Inflammatory macrophage treated with lipopolysaccharide for 4 hours (primary cell): ENCODE results near the gene UBA5.

Experiments used
- DNase-seq: peaks from one replicate; pipeline ENCODE4 v3.0.0-alpha.2; 2020

Gene UBA5

GRCh38 chr3:132654721-132655120, 5.4 kb upstream of the UBA5 start:
- no peak for DNase-seq

- DNase-seq, result no peak
Measured at GRCh38 chr3:132655471-132655870, 4.7 kb upstream of the UBA5 start.

DNA sequence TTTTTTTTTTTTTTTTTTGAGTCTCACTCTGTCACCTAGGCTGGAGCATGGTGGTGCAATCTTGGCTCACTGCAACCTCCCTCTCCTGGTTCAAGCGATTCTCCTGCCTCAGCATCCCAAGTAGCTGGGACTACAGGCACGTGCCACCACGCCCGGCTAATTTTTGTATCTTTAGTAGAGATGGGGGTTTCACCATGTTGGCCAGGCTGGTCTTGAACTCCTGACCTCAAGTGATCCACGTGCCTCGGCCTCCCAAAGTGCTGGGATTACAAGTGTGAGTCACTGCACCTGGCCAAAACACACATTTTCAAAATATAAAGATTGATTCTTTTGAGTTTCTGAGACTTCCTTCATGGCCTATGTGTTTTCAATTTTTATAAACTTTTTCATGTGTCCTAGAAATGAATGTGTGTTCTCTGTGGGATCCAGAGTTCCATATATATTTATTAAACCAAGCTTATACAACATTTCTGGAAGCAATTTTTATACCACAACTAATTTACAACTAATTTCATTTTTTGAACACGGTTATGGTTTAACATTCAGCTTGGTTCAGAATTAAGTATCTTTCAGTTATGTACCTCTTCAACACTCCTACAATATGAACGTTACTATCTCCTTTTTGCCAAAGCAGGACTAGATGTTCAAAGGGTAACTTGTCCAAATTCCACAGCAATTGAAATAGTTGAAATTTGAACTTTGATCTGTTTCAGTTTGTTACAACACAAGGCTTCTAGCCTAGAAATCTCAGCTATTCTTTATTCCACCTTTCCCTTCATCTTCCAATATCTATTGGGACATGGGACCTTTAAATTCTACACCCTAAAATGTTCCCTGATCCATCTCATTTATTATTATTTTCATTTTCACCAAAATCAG, 2.0 kb upstream of the UBA5 start:
- no peak for DNase-seq

DNA sequence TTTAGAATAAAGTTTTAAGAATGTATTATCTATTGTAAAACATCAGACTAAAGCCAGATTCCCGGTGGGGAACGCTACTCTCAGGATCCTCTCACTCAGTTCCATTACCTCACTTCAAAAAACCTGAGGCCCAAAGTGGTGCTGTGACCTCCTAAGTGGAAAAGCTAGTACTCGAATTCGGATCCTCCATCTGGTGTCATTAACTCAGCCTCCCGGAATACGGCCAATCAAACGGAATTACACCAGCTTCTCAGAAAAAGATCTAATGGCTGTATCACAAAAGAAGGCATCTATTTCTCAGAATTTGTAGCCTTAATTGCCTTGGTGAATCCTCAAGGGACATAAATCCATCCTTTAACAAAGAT, 1.1 kb upstream of the UBA5 start:
- no peak for DNase-seq

DNA sequence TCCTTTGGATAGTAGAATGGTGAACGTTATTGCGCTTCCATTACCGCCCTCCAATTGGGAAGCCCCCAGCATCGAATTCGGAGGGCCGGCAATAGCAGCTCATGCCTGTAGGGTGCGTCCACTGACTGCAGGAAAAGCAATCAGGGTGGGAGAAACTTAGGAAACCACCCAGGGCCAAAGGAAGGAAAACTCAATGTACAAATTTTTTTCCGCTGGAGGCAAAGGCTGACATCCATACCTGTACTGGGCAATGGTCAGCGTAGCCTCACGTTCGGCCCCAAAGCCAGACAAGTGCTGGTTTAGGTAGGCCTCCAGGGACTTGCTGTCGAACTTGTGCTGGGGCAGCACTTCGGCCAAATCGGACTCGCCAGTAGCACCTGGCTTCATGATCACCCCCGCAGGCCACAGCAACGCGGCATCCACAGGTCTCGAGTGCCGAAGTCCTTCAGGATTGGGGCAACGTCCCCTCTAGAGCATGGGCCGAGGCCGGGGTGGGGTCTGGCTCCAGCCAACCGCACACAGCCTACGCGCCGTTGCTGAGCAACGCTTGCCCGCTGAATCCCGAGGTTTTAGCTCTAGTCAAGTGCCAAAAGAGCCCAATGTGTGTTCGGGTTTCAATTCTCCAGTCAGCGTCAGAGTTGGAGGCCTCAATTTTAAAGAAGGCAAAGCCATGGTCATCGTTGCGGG, 621 bp upstream of the UBA5 start, which contains the start of gene ACAD11:
Gene ACAD11, minus strand, starts transcription at position 445 of the 687 bp plus-strand sequence. Its CDS starts 58 bp downstream, at position 387.
- DNase-seq, result peak; percentile 70

- DNase-seq, result no peak
Measured at GRCh38 chr3:132660811-132661070, 612 bp downstream of the UBA5 start.

- DNase-seq, result no peak
Measured at GRCh38 chr3:132661101-132661500, 972 bp downstream of the UBA5 start.

GRCh38 chr3:132662212-132662611, 2.1 kb downstream of the UBA5 start:
- DNase-seq, result no peak

GRCh38 chr3:132665230-132665745, 5.2 kb downstream of the UBA5 start:
- DNase-seq, result no peak

DNA sequence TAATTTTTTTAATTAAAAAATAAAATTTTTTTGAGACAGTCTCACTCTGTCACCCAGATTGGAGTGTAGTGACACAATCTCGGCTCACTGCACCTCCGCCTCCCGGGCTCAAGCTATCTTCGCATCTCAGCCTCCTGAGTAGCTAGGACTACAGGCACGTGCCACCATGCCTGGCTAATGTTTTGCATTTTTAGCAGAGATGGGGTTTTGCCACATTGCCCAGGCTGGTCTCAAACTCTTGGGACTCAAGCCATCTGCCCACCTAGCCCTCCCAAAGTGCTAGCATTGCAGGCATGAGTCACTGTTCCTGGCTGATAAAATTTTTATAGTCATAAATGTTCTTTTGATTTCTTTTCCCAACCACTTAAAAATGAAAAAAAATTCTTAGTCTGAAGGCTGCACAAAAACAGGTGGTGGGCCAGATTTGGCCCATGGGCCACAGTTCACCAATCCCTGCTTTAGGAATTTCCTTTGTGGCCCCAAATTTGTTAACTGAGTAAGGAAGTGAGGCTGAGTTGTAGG, 9.2 kb downstream of the UBA5 start:
- DNase-seq, result no peak

DNA sequence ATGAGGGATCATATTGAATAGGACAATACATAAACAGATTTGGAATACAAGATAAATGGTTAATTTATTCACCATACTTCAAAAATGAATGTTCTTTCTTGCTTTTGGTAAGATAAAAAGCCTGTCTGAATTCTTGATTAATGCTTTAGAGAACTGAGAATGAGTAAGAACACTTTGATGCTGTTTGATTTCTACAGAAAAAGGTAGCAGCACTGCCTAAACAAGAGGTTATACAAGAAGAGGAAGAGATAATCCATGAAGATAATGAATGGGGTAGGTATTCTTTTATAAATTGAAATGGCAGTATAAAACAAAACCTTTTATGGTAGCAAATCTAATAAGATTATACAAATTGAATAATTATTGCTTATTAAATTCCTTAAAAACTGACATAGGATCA, 15.3 kb downstream of the UBA5 start:
- DNase-seq, result no peak

- no peak for DNase-seq
Measured at GRCh38 chr3:132679911-132680310, 19.8 kb downstream of the UBA5 start.

- no peak for DNase-seq
Measured at GRCh38 chr3:132681421-132681820, 21.3 kb downstream of the UBA5 start.

- no peak for DNase-seq
Measured at GRCh38 chr3:132682201-132682600, 22.1 kb downstream of the UBA5 start.

GRCh38 chr3:132690040-132690439, 29.9 kb downstream of the UBA5 start:
- no peak for DNase-seq

GRCh38 chr3:132694991-132695390, 34.9 kb downstream of the UBA5 start:
- no peak for DNase-seq

- no peak for DNase-seq
Measured at GRCh38 chr3:132695422-132695821, 35.3 kb downstream of the UBA5 start.

- DNase-seq, result no peak
Measured at GRCh38 chr3:132703733-132704132, 43.6 kb downstream of the UBA5 start.

GRCh38 chr3:132709761-132710160, 49.6 kb downstream of the UBA5 start:
- DNase-seq, result no peak

GRCh38 chr3:132710311-132710710, 50.2 kb downstream of the UBA5 start:
- no peak for DNase-seq

- no peak for DNase-seq
Measured at GRCh38 chr3:132713977-132714727, 54.0 kb downstream of the UBA5 start.

DNA sequence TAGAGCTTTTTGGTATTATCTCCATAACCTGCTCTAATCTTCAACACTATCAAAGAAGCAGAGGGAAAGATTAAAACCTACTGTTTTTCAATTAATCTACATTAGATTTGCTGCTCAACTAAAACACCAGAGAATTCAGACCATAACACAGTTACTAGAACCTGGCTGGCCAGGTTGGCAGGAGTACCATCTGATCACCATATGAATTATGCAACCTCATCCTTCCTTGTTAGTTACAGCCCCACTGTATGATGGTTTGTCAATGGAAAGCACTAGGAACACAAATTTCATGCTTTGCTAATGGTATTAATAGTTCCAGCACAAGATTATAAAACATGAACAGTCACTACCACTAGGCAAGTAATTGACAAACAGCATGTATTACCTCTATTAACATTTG, 56.2 kb downstream of the UBA5 start:
- DNase-seq, result no peak

- no peak for DNase-seq
Measured at GRCh38 chr3:132720228-132720627, 60.1 kb downstream of the UBA5 start.
